Measurements from ENCODE around the gene MYO1D.

Gene MYO1D

DNA sequence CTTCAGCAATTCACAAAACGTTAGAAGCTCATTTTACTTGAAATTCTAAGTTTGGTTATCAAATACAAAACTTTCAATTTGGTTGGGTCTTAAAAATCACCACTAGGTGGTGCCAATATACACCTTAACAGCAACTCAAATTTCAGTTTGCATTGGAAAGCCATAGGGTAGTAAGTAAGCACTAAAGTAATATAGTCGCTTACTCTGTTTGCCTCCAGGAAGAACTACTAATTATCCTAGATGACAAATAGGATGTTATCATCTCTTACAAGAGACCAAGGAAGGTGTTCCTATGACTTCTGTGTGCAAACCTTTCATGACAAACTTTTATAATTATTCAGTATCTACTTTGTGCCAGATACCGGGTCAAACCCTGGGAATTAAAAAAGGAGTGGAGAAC is 93.3 kb downstream of the MYO1D start:
- no peaks in the 10 kb centered on the region for H3K9me3 ChIP-seq

DNA sequence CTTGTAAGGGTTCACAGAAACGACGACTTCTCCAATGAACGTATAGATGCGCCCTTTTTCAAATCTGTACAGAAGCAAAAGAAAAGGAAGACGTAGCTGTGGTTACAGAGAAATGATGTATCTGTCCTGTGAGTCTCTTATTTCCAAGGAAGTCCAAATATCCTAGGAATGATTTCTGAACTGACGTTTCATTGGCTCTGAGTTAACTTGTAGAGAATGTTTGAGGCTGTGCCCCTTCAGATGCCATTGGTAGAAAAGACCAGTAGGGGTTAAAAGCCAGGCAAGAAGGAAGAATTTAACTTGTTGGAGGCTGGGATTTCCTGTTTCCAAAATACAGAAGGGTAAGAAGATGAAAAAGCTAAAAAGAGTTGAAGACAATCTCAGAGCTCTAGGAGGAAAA is 96.2 kb downstream of the MYO1D start:
- Histone ChIP-seq H3K9me3 (no peaks in the 10 kb centered on the region), H3K27me3 (no peaks in the 10 kb centered on the region), H3K36me3 (no peaks in the 10 kb centered on the region), H3K4me3 (ENCODE audit: low read depth, low read length) (no peak overlapping the region), H3K4me1 (no peaks in the 10 kb centered on the region)
- TF ChIP-seq, protein P1, sequence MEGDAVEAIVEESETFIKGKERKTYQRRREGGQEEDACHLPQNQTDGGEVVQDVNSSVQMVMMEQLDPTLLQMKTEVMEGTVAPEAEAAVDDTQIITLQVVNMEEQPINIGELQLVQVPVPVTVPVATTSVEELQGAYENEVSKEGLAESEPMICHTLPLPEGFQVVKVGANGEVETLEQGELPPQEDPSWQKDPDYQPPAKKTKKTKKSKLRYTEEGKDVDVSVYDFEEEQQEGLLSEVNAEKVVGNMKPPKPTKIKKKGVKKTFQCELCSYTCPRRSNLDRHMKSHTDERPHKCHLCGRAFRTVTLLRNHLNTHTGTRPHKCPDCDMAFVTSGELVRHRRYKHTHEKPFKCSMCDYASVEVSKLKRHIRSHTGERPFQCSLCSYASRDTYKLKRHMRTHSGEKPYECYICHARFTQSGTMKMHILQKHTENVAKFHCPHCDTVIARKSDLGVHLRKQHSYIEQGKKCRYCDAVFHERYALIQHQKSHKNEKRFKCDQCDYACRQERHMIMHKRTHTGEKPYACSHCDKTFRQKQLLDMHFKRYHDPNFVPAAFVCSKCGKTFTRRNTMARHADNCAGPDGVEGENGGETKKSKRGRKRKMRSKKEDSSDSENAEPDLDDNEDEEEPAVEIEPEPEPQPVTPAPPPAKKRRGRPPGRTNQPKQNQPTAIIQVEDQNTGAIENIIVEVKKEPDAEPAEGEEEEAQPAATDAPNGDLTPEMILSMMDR (IDR thresholded peaks at IDR 0.05; ENCODE audit: low read depth, low read length) = no peak
- DNase-seq = no peak

More for the DNA sequence above, 93.3 kb downstream of the MYO1D start:
- Histone ChIP-seq H3K36me3 (no peaks in the 10 kb centered on the region), H3K27me3 (no peaks in the 10 kb centered on the region), H3K4me1 (no peaks in the 10 kb centered on the region), H3K4me3 (ENCODE audit: low read depth, low read length) (no peak overlapping the region)
- TF ChIP-seq, protein P1 (IDR thresholded peaks at IDR 0.05; ENCODE audit: low read depth, low read length) = peak; percentile 47
- DNase-seq = no peak

DNA sequence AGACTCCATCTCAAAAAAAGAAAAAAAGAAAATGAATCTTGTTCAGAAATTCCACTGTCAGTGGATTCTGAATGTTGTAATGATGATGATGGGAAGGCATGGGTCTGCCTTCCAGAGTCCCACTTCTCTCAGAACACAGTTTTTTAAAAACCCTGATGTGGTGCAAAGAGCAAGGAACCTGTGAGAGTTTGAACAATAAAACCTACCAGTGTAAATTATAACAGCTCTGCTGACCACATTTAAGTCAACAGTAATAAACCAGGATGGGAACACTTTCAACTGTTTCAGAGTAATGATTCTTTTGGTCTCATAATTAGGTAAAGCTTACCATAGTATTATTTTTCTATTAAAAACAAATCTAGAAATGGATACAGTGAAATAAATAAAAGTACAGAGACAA is 99.0 kb downstream of the MYO1D start:
- Histone ChIP-seq H3K4me3 (ENCODE audit: low read depth, low read length) (no peak overlapping the region), H3K4me1 (no peaks in the 10 kb centered on the region), H3K27me3 (no peaks in the 10 kb centered on the region; the same call in 1 of the 2 replicates), H3K9me3 (no peaks in the 10 kb centered on the region), H3K36me3 (no peaks in the 10 kb centered on the region)
- TF ChIP-seq, protein P1 (IDR thresholded peaks at IDR 0.05; ENCODE audit: low read depth, low read length) = no peak
- DNase-seq = no peak

DNA sequence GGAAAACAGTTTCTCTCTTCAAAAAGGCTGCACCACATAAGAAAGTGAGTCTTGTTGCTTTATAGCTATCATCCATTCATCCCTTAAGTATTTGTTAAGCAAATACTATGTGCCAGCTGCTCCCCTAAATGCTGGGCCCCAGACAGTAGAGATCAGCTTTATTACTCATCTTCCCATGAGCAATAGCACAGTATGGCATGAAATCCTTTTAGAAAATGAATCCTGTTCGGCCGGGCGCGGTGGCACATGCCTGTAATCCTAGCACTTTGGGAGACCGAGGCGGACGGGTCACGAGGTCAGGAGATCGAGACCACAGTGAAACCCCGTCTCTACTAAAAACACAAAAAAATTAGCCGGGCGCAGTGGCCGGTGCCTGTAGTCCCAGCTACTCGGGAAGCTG is 99.5 kb downstream of the MYO1D start:
- Histone ChIP-seq H3K4me3 (ENCODE audit: low read depth, low read length) (no peak overlapping the region), H3K4me1 (no peaks in the 10 kb centered on the region), H3K9me3 (no peaks in the 10 kb centered on the region), H3K27me3 (no peaks in the 10 kb centered on the region; the same call in 1 of the 2 replicates), H3K36me3 (no peaks in the 10 kb centered on the region)
- no peak for DNase-seq
- TF ChIP-seq, protein P1 (IDR thresholded peaks at IDR 0.05; ENCODE audit: low read depth, low read length) = no peak

DNA sequence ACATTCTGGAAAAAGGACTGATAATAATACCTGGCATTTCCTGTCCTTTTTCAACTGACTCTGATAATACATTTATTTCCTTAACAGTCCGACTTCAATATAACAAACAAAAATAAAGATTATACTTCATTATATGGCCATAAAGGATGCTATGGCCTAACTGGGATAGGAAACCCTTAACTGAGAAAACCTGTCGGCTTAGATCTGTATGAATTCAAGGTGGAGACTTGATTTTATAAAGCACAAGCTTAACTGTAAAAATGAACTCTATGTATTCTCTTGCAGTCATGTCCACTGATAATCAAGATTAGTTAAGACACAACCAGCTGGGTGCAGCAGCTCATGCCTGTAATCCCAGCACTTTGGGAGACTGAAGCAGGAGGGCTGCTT is 102.2 kb downstream of the MYO1D start:
- no peaks in the 10 kb centered on the region; the same call in 1 of the 2 replicates for H3K27me3 ChIP-seq
- H3K36me3 ChIP-seq = no peaks in the 10 kb centered on the region
- no peaks in the 10 kb centered on the region for H3K9me3 ChIP-seq
- DNase-seq = no peak
- TF ChIP-seq, protein P1 (IDR thresholded peaks at IDR 0.05; ENCODE audit: low read depth, low read length) = no peak
- no peaks in the 10 kb centered on the region for H3K4me1 ChIP-seq
- H3K4me3 ChIP-seq (ENCODE audit: low read depth, low read length) = no peak overlapping the region

DNA sequence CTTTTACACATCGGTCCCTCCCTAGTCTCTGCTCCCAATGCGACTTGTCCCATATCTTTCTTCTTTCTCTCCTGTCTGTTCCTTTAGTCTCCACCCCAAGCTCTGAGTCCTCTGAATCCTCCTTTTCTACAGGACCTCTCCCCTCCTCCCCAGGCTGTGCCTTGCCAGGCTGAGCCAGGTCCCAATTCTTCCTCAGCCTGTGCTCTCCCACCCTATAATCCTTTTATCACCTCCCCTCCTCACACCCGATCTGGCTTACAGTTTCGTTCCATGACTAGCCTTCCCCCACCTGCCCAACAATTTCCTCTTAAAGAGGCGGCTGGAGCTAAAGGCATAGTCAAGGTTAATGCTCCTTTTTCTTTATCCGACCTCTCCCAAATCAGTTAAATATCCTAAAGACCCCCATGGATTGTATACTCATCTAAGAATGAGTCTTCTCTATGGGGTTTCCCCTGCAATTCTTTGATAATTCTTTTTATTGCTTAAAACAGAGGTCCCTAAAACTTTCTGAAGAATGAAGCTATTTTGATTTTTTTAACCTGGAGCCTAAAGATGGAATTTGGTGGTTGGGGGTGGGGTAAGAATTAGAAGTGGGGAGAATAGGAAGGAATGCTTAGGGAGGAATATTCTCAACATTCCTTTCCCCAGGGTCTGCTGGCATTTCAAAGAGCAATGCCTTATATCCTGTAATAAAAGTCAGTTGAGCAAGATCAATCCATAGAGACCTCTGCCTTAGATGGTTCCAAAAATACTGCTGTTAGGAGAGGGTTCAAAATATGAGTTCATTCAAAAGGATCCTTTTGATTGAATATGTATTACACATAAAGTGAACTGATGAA is 102.8 kb downstream of the MYO1D start:
- Histone ChIP-seq H3K9me3 (no peaks in the 10 kb centered on the region), H3K4me3 (ENCODE audit: low read depth, low read length) (no peak overlapping the region), H3K27me3 (no peaks in the 10 kb centered on the region; the same call in 1 of the 2 replicates), H3K4me1 (no peaks in the 10 kb centered on the region), H3K36me3 (no peaks in the 10 kb centered on the region)
- TF ChIP-seq, protein P1 (IDR thresholded peaks at IDR 0.05; ENCODE audit: low read depth, low read length) = no peak
- DNase-seq = no peak
